HG03354 (cell line): ENCODE measurements around the gene KCNA10.
"Not testable (repeated sequence)": the region's sequence is repeated elsewhere in the genome, so short reads cannot be mapped to it uniquely, and the experiment has no call there.

Source experiments
- ATAC-seq: cut with Tn5 transposase; IDR thresholded peaks from one replicate; pipeline ENCODE4 v1.9.1; 2021; ENCODE audit warnings: mild to moderate bottlenecking; ENCODE audit not compliant: unreplicated experiment, poor library complexity, severe bottlenecking

Gene KCNA10

GRCh38 chr1:110538075-110538474 is 19.1 kb upstream of the KCNA10 start:
- no peak for ATAC-seq

GRCh38 chr1:110535985-110536384 is 17.0 kb upstream of the KCNA10 start:
- ATAC-seq = no peak

- no peak for ATAC-seq
Observed at GRCh38 chr1:110533230-110533629, 14.3 kb upstream of the KCNA10 start.

GRCh38 chr1:110529011-110529410 is 10.0 kb upstream of the KCNA10 start:
- no peak for ATAC-seq

GRCh38 chr1:110526201-110526780 is 7.3 kb upstream of the KCNA10 start:
- no peak for ATAC-seq

GRCh38 chr1:110525249-110525595 is 6.2 kb upstream of the KCNA10 start:
- no peak for ATAC-seq

GRCh38 chr1:110524311-110525248 is 5.6 kb upstream of the KCNA10 start:
- no peak for ATAC-seq

- ATAC-seq = no peak
Observed at GRCh38 chr1:110523011-110523410, 4.0 kb upstream of the KCNA10 start.

GRCh38 chr1:110522560-110522959 is 3.6 kb upstream of the KCNA10 start:
- ATAC-seq = no peak

- ATAC-seq = no peak
Observed at GRCh38 chr1:110520827-110521226, 1.9 kb upstream of the KCNA10 start.

- ATAC-seq = no peak
Observed at GRCh38 chr1:110515891-110516290, 3.1 kb downstream of the KCNA10 start.

GRCh38 chr1:110515041-110515440 is 3.9 kb downstream of the KCNA10 start:
- ATAC-seq = no peak

GRCh38 chr1:110513511-110513910 is 5.5 kb downstream of the KCNA10 start:
- no peak for ATAC-seq

- no peak for ATAC-seq
Observed at GRCh38 chr1:110511436-110511835, 7.5 kb downstream of the KCNA10 start.

GRCh38 chr1:110510921-110511320 is 8.1 kb downstream of the KCNA10 start:
- not testable (repeated sequence) for ATAC-seq

- no peak for ATAC-seq
Observed at GRCh38 chr1:110509655-110510054, 9.3 kb downstream of the KCNA10 start.

- ATAC-seq = no peak
Observed at GRCh38 chr1:110508028-110508940, 10.7 kb downstream of the KCNA10 start.

- ATAC-seq = no peak
Observed at GRCh38 chr1:110506541-110506940, 12.4 kb downstream of the KCNA10 start.

GRCh38 chr1:110505596-110505995 is 13.4 kb downstream of the KCNA10 start:
- no peak for ATAC-seq

GRCh38 chr1:110504226-110504625 is 14.7 kb downstream of the KCNA10 start:
- ATAC-seq = no peak
